Thyroid gland (tissue), 4 donors: ENCODE results near the gene NMRAL1. TPM values are rescaled to one million over a fixed set of nuclear protein-coding genes. Genes with fewer than 3 reads are reported as not detected.
A peak's percentile ranks its signal among the peaks of the same experiment; 100 is the strongest.

Source experiments
- DNase-seq, 2 donors: peaks; one replicate each; pipeline ENCODE4 v3.0.0-alpha.2; 2019
- H3K27ac ChIP-seq, 3 donors: fragments of 200-600 bp; sonication (generic); 1 replicate in 2 of 3; 2 replicates in 1 of 3; pipeline ENCODE4 v1.5.1; 2016 to 2019; ENCODE audit warnings: mild to moderate bottlenecking in 1 of 3, moderate library complexity in 1 of 3
- H3K27me3 ChIP-seq: fragments of 200-600 bp; sonication (generic); one replicate; pipeline ENCODE4 v1.5.1; 2019
- H3K36me3 ChIP-seq, 2 donors: fragments of 200-600 bp; sonication (generic); one replicate each; pipeline ENCODE4 v1.5.1; 2016 to 2019
- H3K4me1 ChIP-seq, 2 donors: fragments of 200-600 bp; sonication (generic); one replicate each; pipeline ENCODE4 v1.5.1; 2017 to 2019
- H3K4me3 ChIP-seq, 3 donors: fragments of 200-600 bp; sonication (generic); replicated peaks in 1 of 3; 1 replicate in 2 of 3; 2 replicates in 1 of 3; pipeline ENCODE4 v1.5.1; 2016; ENCODE audit warnings: mild to moderate bottlenecking in 1 of 3
- H3K9me3 ChIP-seq: fragments of 200-600 bp; sonication (generic); one replicate; pipeline ENCODE4 v1.5.1; 2017
- CTCF ChIP-seq, 6 experiments: fragments of 200-600 bp in 3 of 6; fragments of 450-650 bp in 3 of 6; sonication (generic) in 3 of 6; IDR thresholded peaks; one replicate each; pipeline ENCODE4 v1.5.1; 2016 to 2019; ENCODE audit warnings: antibody characterized with exemption in 6 of 6, mild to moderate bottlenecking in 2 of 6, inconsistent platforms in 1 of 6, moderate library complexity in 1 of 6
- POLR2A ChIP-seq, 2 donors: fragments of 450-650 bp; IDR thresholded peaks; one replicate each; pipeline ENCODE4 v1.6.1; 2017; ENCODE audit warnings: antibody characterized with exemption in 2 of 2, mild to moderate bottlenecking in 2 of 2, moderate library complexity in 1 of 2
- WGBS, 2 donors: methylation state at CpG; one replicate each; pipeline ENCODE4 v1.1.5; 2017; 5-methylcytosine and 5-hydroxymethylcytosine counted together
- intact Hi-C: fragments of 100-400 bp; cut with DNase I; formaldehyde crosslinking; loops from one replicate; pipeline ENCODE4 v1.15.1; 2023
- total RNA-seq, 4 donors: library from RNA; depleted of rRNA; stranded (reverse); fragments of >200 nt; gene quantifications; one replicate each; pipeline ENCODE4 v1.2.3, GENCODE V29; 2016

Gene NMRAL1
- total RNA-seq, 4 donors from 2014 or later, result 40.0 to 88.8 (median 57.6) TPM

- intact Hi-C loops, result no loop called here
Measured at GRCh38 chr16:4416200-4417032, 58.0 kb downstream of the NMRAL1 start, which contains the start of gene CORO7. Gene CORO7 (minus strand): TSS chr16:4416596. CDS start chr16:4416518, 78 bp downstream.

GRCh38 chr16:4415538-4416199 lies 58.8 kb downstream of the NMRAL1 start:
- H3K27ac ChIP-seq, result peak overlapping the region; percentile 25 to 74 (median 60)
- peak; percentile 31 to 39 for DNase-seq
- H3K4me3 ChIP-seq, result peak overlapping the region; percentile 54 to 95 (median 89)
- H3K36me3 ChIP-seq, result peaks cover 4 to 5% of the 10 kb centered on the region in 2 donors
- H3K4me1 ChIP-seq, result peaks cover 10 to 16% of the 10 kb centered on the region in 2 donors
- no peaks in the 10 kb centered on the region for H3K27me3 ChIP-seq
- H3K9me3 ChIP-seq, result no peaks in the 10 kb centered on the region
- 25 to 39% methylated on average over 4 to 10 of the region's 44 CpGs for WGBS, 2 donors
- intact Hi-C loops, result no loop called here
- TF ChIP-seq CTCF (IDR thresholded peaks at IDR 0.05) (no peak), POLR2A (IDR thresholded peaks at IDR 0.05) (no peak)

More at GRCh38 chr16:4416200-4417032, 58.0 kb downstream of the NMRAL1 start, which contains the start of gene CORO7:
- TF ChIP-seq POLR2A (IDR thresholded peaks at IDR 0.05) (peak; percentile 52 to 62), CTCF (IDR thresholded peaks at IDR 0.05) (peak in 1 of 6 experiments; percentile 21)
- peaks cover 10 to 16% of the 10 kb centered on the region in 2 donors for H3K4me1 ChIP-seq
- H3K4me3 ChIP-seq, result peak within 1 kb of the TSS; percentile 54 to 95 (median 89)
- DNase-seq, result peak; percentile 97 to 98
- H3K9me3 ChIP-seq, result no peaks in the 10 kb centered on the region
- WGBS, 2 donors, result 0% methylated on average over 1 to 9 of the region's 92 CpGs
- H3K27ac ChIP-seq, result peak within 1 kb of the TSS; percentile 25 to 74 (median 60)
- H3K36me3 ChIP-seq, result peaks cover 4 to 5% of the 10 kb centered on the region in 2 donors
- no peaks in the 10 kb centered on the region for H3K27me3 ChIP-seq

DNA sequence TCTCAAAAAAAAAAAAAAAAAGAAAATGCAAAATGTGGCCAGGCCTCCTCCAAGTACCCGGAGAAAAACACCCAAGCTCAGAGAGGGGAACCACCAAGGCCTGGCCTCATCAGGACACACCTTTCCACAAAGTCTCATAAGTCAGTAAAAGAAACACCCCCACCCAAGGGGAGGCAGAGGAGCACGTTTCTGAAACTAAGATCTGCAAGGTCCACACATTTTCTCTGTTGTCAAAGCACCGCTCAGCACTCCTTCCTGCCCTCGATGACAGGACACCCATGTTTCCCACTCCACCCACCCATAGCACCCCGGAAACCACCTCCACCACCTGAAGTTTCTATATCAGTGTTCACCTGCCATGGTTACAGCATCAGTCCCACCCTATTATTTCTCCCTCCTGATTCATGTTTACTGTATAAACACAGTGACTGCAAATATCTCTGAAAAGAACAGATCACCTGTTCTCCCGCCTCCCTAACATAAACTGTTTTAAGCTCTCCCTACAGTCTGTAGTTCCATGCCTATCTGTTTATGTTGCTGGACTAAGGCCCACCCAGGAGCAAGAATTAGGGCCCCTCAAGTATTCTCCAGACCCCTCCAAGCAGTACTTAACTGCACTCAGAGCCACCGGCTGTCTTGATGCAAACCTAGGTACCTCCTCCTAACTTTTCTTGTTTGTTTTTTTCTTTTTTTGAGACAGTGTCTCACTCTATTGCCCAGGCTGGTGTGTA lies 60.1 kb downstream of the NMRAL1 start:
- 84 to 86% methylated on average over 7 of the region's 7 CpGs for WGBS, 2 donors
- Histone ChIP-seq H3K27me3 (no peaks in the 10 kb centered on the region), H3K36me3 (peaks cover 4 to 5% of the 10 kb centered on the region in 2 donors), H3K27ac (no peak overlapping the region), H3K4me3 (no peak overlapping the region), H3K9me3 (no peaks in the 10 kb centered on the region), H3K4me1 (peaks cover 10 to 16% of the 10 kb centered on the region in 2 donors)
- intact Hi-C loops, result no loop called here
- DNase-seq, result no peak
- TF ChIP-seq POLR2A (IDR thresholded peaks at IDR 0.05), result no peak
- TF ChIP-seq CTCF (IDR thresholded peaks at IDR 0.05), result no peak

DNA sequence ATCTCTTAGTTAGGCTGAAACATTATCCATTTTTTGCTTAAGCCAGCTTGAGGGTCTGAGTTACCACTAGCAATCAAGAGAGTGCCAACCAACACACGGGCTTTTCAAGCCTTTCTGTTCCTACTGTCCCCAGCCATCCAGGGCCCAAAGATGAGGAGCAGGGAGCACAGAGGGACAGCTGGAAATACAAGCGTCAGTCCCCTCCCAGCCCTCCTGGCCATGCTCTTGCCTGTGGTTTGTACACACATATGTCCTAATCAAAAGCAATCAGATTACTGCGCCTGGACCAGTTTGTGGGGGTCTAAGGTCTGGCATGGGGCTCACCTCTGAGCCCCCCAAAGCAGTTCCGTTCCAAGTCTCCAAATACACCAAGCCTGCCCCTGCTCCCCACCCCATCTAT lies 61.6 kb downstream of the NMRAL1 start:
- Histone ChIP-seq H3K27ac (no peak overlapping the region), H3K4me1 (peaks cover 10 to 16% of the 10 kb centered on the region in 2 donors), H3K27me3 (no peaks in the 10 kb centered on the region), H3K36me3 (peaks cover 5 to 7% of the 10 kb centered on the region in 2 donors), H3K9me3 (no peaks in the 10 kb centered on the region), H3K4me3 (no peak overlapping the region)
- no peak for DNase-seq
- intact Hi-C loops, result no loop called here
- WGBS, 2 donors, result 93 to 94% methylated on average over 4 of the region's 4 CpGs
- no peak for TF ChIP-seq POLR2A (IDR thresholded peaks at IDR 0.05)
- no peak for TF ChIP-seq CTCF (IDR thresholded peaks at IDR 0.05)
